A673 (cell line): ENCODE results near the gene NSRP1. TPM values are rescaled to one million over a fixed set of nuclear protein-coding genes. Genes with fewer than 3 reads are reported as not detected.

Source experiments
- BruUV-seq: library from RNA; stranded (reverse); fragments of 400-500 nt; replicated peaks from 2 replicates; lab custom pipeline; 2021; lab: Mats Ljungman, UMichigan
- CTCF ChIA-PET: fragments of 300-600 bp; sonication (Branson Sonifier 250); formaldehyde crosslinking; loops from one replicate; lab custom pipeline; 2022; ENCODE audit warnings: antibody characterized with exemption; lab: Charles Lee
- POLR2A ChIA-PET: fragments of 300-600 bp; sonication (Branson Sonifier 250); formaldehyde crosslinking; loops from one replicate; lab custom pipeline; 2022; ENCODE audit warnings: antibody characterized with exemption; ENCODE audit not compliant: low non-redundant PET; lab: Charles Lee
- DNase-seq: peaks from one replicate; pipeline ENCODE4 v3.0.0-alpha.2; 2015; ENCODE audit warnings: low spot score
- H3K27ac ChIP-seq: fragments of 200-600 bp; sonication (generic); 2 replicates; pipeline ENCODE4 v1.5.1; 2016; ENCODE audit warnings: mixed run types, low read depth, mild to moderate bottlenecking, mixed read lengths, antibody characterized with exemption, low read length; ENCODE audit not compliant: poor library complexity, severe bottlenecking
- H3K27me3 ChIP-seq: fragments of 200-600 bp; sonication (generic); replicated peaks from 2 replicates; pipeline ENCODE4 v1.6.1; 2017; ENCODE audit warnings: mixed run types, low read depth, mild to moderate bottlenecking, mixed read lengths, antibody characterized with exemption, low read length; ENCODE audit not compliant: insufficient read depth, poor library complexity
- H3K36me3 ChIP-seq: fragments of 200-600 bp; sonication (generic); 2 replicates; pipeline ENCODE4 v1.6.1; 2016; ENCODE audit warnings: mixed run types, mild to moderate bottlenecking, mixed read lengths, antibody characterized with exemption, low read length; ENCODE audit not compliant: insufficient read depth, poor library complexity, severe bottlenecking
- H3K4me1 ChIP-seq: fragments of 200-600 bp; sonication (generic); 2 replicates; pipeline ENCODE4 v1.6.1; 2017; ENCODE audit warnings: mixed run types, mild to moderate bottlenecking, mixed read lengths, antibody characterized with exemption, low read length; ENCODE audit not compliant: insufficient read depth, poor library complexity, severe bottlenecking
- H3K4me3 ChIP-seq: fragments of 200-600 bp; sonication (generic); 2 replicates; pipeline ENCODE4 v1.5.1; 2016; ENCODE audit warnings: low read depth, mixed run types, mild to moderate bottlenecking, mixed read lengths, low read length; ENCODE audit not compliant: poor library complexity, severe bottlenecking
- H3K9me3 ChIP-seq: fragments of 200-600 bp; sonication (generic); 2 replicates; pipeline ENCODE4 v1.6.1; 2016; ENCODE audit warnings: mixed run types, low read depth, mild to moderate bottlenecking, mixed read lengths, antibody characterized with exemption, low read length; ENCODE audit not compliant: poor library complexity, severe bottlenecking
- EZH2 ChIP-seq: fragments of 200-600 bp; sonication (generic); IDR thresholded peaks from 2 replicates; pipeline ENCODE4 v1.6.1; 2017; ENCODE audit warnings: borderline replicate concordance, low read depth, mild to moderate bottlenecking, mixed read lengths, antibody characterized with exemption, low read length; ENCODE audit not compliant: poor library complexity, severe bottlenecking
- intact Hi-C: fragments of 100-400 bp; cut with micrococcal nuclease; formaldehyde crosslinking; loops from one replicate; pipeline ENCODE4 v1.10.0; 2022; ENCODE audit not compliant: unreplicated experiment
- total RNA-seq: library from RNA; stranded (reverse); gene quantifications from 2 replicates; pipeline ENCODE4 v1.2.3, GENCODE V29; 2021
- TF ChIP-seq, protein P1 (sequence below): fragments of 300-800, 200-600 bp; sonication (generic); conservative IDR thresholded peaks from 2 replicates; pipeline ENCODE4 v1.5.1; 2017; ENCODE audit warnings: low read depth, mild to moderate bottlenecking, antibody characterized with exemption, low read length, moderate library complexity, mixed read lengths

Gene NSRP1
- total RNA-seq, 1 experiment from 2014 or later = 43.5 TPM

DNA sequence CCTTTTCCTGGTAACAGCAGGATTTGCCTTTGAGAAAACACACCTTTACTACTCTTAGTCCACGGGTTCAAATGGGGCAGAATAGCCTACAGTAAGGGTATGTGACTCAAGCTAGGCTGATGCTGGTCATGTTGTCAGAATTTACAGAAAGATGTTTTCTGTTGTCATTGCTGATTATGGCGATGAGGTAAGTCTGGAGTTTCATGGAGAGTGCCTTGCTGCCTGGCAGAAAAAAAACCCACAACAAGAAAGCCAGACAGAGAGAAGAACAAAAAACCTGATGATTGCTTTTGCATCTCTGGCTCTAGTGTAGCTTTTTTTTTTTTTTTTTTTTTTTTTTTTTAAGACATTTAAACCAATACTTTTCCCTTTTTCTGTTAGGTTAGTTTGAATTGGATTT is 71.0 kb downstream of the NSRP1 start:
- no peaks in the 10 kb centered on the region for H3K9me3 ChIP-seq
- ChIA-PET POLR2A (no interaction called here), CTCF (no interaction called here)
- H3K4me1 ChIP-seq = no peaks in the 10 kb centered on the region
- intact Hi-C loops = loop anchor here (5.0 kb wide), 1 partner anchor 60 kb away; no protein-coding TSS in a partner anchor
- TF ChIP-seq, protein P1, sequence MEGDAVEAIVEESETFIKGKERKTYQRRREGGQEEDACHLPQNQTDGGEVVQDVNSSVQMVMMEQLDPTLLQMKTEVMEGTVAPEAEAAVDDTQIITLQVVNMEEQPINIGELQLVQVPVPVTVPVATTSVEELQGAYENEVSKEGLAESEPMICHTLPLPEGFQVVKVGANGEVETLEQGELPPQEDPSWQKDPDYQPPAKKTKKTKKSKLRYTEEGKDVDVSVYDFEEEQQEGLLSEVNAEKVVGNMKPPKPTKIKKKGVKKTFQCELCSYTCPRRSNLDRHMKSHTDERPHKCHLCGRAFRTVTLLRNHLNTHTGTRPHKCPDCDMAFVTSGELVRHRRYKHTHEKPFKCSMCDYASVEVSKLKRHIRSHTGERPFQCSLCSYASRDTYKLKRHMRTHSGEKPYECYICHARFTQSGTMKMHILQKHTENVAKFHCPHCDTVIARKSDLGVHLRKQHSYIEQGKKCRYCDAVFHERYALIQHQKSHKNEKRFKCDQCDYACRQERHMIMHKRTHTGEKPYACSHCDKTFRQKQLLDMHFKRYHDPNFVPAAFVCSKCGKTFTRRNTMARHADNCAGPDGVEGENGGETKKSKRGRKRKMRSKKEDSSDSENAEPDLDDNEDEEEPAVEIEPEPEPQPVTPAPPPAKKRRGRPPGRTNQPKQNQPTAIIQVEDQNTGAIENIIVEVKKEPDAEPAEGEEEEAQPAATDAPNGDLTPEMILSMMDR = no peak
- peaks cover 23% of the 10 kb centered on the region for H3K36me3 ChIP-seq
- no peak overlapping the region for H3K27ac ChIP-seq
- no peaks in the 10 kb centered on the region for H3K27me3 ChIP-seq
- DNase-seq = no peak
- BruUV-seq = no TSS peak
- no peak overlapping the region for H3K4me3 ChIP-seq

GRCh38 chr17:30188211-30188939 is 71.8 kb downstream of the NSRP1 start:
- Histone ChIP-seq H3K4me1 (no peaks in the 10 kb centered on the region), H3K27ac (no peak overlapping the region), H3K27me3 (no peaks in the 10 kb centered on the region), H3K36me3 (peaks cover 18% of the 10 kb centered on the region), H3K4me3 (no peak overlapping the region), H3K9me3 (no peaks in the 10 kb centered on the region)
- no peak for TF ChIP-seq EZH2
- POLR2A ChIA-PET = no interaction called here
- intact Hi-C loops = loop anchor here (5.0 kb wide), 1 partner anchor 61 kb away; no protein-coding TSS in a partner anchor
- no peak for DNase-seq
- CTCF ChIA-PET = no interaction called here
- BruUV-seq = no TSS peak

DNA sequence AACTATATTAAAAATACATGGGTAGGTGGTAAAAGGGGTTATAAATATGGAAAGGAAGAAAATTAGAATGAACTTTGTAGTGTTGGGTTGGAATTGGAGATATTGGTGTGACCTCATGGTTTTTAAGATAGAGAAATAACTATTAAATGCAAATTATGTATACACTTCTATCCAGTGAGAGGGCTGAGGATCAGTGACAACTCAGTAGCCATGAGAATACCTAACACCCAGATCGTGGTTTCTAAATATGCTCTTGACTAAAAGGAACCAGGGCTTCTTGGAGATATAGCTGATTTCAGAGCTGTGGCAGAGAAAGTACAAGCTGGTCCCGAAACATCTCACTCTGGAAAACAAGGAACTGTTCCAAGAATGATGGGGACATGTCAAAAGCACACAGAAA is 74.5 kb downstream of the NSRP1 start:
- H3K9me3 ChIP-seq = no peaks in the 10 kb centered on the region
- no peaks in the 10 kb centered on the region for H3K36me3 ChIP-seq
- no TSS peak for BruUV-seq
- H3K4me3 ChIP-seq = no peak overlapping the region
- no peak for DNase-seq
- intact Hi-C loops = no loop called here
- H3K27ac ChIP-seq = no peak overlapping the region
- no peaks in the 10 kb centered on the region for H3K27me3 ChIP-seq
- ChIA-PET POLR2A (interaction anchor here (0.8 kb wide), 1 partner anchor 34 kb away, joined by 3 read pairs; no protein-coding TSS in a partner anchor), CTCF (no interaction called here)
- TF ChIP-seq EZH2 = no peak
- TF ChIP-seq, protein P1 = no peak
- H3K4me1 ChIP-seq = no peaks in the 10 kb centered on the region
